HG02759 (cell line): ENCODE results near the gene F7.
"Not testable (repeated sequence)": the region's sequence is repeated elsewhere in the genome, so short reads cannot be mapped to it uniquely, and the experiment has no call there.

ENCODE experiments used
- ATAC-seq: cut with Tn5 transposase; IDR thresholded peaks from one replicate; pipeline ENCODE4 v1.9.1; 2021; ENCODE audit warnings: mild to moderate bottlenecking, moderate library complexity; ENCODE audit not compliant: unreplicated experiment

Gene F7

DNA sequence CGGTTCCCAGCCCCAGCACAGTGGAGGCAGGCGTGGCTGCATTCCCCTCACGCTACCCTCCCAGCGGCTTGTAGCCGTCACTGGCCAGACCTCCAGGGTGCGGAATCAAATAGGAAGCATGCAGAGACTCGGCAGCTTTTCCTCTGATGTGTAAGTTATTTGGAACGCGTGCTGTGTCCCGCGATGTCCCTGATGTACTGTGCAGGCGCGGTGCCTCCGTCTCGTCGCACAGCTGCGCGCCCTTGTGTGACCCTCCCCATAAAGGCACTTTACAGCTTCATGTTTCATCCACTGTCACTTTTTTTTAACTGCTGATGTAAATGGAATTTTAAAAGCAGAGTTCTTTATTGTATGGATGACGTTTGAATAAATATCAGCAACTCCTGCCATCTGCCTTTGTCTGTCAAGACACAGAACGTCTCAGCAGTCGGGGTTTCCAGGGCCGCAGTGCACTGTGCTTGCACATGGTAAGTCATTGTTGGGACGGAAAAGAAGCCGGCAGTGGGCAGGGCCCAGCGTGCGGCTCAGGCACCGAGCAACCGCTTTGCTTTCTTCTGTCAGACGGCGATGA, 7.3 kb upstream of the F7 start:
- ATAC-seq, result no peak

DNA sequence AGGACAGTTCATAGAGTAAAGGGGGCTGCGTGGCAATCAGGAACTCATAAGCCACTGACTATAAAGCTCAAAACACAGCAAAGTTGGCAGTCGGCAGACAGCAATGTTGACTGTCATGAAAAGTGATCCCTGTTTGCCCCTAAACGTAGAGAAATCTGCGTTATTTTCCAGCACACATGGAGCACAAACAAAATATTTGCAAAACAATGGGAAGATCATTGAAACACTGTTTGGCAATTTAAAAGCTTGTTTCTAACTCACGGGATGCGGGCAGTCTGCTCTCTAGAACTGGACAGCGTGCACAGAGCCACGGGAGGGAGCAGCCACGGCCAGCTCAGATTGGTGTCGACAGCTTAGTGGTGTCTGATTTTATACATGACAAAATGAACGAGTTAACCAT, 6.4 kb upstream of the F7 start:
- no peak for ATAC-seq

DNA sequence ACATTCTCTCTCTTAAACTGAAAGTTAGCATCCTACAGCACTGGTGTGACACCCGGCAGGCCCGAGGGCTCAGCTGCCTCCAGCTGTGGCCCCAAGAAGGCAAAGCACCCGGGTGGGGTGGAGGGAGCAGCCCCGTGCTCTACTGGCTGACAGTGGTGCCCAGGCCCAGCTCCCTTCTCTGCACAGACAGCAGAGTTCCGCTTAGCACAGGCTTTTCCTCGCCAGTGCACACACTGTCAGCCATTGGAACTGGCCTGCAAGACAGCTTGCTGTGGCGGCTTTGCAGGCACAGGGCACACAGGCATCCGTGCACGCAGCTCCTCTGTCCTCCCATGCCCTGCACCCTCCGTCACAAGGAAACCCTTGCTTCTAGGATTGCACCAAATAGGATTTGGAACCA, 3.3 kb upstream of the F7 start:
- not testable (repeated sequence) for ATAC-seq

DNA sequence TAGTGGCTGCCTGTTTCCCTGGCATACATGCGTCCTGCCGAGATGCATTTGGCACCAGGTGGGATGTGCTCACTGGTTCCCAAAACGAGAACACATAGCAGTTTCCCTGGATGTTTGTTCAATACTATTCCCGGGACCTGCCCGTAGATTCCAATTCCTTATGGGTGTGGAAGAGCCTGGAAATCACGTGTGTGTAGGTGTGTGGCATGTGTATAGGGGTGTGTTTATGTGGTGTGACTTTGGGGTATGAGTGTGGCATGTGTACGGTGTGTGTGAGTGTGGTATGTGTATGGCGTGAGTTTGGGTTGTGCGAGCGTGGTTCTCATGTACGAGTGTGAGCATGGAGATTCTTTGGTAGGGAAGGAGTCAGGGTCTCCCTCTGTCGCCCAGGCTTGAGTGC, 2.9 kb upstream of the F7 start:
- no peak for ATAC-seq

DNA sequence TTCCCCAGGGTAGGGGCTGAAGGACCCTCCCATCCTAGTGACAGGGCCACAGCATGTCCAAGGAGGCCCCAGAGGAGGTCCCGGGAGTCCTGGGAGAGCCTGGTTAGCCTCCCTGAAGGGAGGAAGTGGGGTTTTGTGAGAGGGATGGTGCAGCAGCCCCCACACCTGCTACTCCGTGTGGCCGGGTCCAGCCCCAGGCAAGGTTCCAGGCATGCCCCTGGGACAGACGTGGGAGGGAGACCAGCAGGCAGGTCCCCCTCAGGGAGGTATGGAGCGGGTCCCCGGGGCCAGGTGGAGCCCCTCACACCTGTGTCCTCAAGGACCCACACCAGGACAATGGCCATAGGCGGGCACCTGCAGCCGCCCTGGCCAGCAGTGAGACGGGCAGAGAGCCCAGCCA, 1.9 kb upstream of the F7 start:
- no peak for ATAC-seq

DNA sequence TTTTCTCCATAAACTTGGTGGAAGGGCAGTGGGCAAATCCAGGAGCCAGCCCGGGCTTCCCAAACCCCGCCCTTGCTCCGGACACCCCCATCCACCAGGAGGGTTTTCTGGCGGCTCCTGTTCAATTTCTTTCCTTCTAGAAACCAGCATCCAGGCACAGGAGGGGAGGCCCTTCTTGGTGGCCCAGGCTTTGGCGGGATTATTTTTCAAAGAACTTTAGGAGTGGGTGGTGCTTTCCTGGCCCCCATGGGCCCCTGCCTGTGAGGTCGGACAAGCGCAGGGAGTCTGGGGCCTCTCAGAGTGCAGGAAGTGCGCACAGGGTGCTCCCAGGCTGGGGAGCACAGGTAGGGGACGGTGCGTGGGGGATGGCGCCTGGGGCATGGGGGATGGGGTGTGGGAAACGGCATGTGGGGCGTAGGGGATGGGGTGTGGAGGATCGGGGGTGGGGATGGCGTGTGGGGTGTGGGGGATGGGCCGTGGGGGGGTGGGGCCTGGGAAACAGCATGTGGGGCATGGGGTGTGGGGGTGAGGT, 396 bp downstream of the F7 start:
- ATAC-seq, result no peak

DNA sequence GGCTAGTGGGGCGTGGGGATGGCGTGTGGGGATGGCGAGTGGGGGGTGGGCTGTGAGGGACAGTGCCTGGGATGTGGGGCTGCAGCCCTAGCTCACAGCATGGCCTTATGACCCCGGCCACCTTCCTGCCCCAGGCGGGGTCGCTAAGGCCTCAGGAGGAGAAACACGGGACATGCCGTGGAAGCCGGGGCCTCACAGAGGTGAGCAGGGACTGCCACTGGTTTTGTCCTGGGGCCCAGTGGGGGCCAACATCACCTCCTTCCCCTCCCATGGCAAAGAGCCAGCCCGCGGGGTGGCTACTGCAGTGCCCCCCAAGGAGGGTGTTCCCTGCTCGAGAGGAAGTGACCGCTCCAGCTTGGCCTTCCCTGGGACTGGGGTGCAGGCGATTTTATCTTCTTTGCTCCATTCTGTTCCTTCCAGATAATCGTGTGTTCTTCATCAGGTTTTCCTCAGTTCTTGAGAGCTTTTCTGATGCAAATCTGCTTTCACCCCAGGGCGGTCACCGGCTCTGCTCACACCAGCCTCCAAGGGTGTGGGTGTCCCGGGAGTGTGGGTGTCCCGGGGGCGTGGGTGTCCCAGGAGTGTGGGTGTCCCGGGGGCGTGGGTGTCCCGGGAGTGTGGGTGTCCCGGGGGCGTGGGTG, 1.2 kb downstream of the F7 start:
- ATAC-seq, result no peak

DNA sequence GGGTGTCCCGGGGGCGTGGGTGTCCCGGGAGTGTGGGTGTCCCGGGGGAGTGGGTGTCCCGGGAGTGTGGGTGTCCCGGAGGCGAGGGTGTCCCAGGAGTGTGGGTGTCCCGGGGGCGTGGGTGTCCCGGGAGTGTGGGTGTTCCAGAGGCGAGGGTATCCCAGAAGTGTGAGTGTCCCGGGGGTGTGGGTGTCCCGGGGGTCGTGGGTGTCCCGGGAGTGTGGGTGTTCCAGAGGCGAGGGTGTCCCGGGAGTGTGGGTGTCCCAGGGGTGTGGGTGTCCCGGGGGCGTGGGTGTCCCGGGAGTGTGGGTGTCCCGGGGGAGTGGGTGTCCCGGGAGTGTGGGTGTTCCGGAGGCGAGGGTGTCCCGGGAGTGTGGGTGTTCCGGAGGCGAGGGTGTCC, 2.9 kb downstream of the F7 start:
- not testable (repeated sequence) for ATAC-seq

DNA sequence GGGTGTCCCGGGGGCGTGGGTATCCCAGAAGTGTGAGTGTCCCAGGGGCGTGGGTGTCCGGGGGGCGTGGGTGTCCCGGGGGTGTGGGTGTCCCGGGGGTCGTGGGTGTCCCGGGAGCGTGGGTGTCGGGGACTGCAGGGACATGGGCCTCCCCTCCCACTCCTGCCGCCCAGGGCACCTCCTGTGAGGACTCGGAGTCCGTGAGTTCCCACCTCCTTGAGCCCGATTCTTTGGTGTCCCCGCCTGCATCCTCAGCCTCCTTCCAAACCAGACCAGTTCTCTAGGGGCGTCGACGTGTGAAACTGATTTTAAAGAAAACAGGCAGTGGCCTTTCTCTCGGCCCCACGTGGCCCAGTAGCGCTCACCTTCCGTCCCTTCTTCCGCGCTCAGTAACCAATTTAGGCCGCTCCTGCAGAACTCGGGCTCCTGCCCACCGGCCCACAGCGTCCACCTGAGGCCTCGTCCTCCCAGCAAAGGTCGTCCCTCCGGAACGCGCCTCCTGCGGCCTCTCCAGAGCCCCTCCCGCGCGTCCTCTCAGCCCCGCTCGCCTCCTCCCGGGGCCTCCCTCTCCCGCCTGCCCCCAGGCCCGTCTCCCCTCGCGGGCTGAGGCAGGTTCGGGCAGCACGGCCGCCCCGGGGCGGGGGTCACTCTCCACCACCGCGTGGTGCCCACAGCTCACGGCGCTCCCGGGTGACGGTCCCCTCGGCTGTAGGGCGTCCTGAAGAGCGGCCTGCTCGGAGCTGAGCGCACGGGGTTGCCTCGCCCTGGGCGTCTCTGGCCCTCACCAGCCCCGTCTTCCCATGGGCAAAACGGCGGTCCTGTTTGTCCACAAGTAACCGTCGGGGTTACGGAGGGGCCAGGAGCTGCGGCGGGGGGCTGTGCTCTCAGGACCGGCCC, 3.8 kb downstream of the F7 start:
- ATAC-seq, result no peak

DNA sequence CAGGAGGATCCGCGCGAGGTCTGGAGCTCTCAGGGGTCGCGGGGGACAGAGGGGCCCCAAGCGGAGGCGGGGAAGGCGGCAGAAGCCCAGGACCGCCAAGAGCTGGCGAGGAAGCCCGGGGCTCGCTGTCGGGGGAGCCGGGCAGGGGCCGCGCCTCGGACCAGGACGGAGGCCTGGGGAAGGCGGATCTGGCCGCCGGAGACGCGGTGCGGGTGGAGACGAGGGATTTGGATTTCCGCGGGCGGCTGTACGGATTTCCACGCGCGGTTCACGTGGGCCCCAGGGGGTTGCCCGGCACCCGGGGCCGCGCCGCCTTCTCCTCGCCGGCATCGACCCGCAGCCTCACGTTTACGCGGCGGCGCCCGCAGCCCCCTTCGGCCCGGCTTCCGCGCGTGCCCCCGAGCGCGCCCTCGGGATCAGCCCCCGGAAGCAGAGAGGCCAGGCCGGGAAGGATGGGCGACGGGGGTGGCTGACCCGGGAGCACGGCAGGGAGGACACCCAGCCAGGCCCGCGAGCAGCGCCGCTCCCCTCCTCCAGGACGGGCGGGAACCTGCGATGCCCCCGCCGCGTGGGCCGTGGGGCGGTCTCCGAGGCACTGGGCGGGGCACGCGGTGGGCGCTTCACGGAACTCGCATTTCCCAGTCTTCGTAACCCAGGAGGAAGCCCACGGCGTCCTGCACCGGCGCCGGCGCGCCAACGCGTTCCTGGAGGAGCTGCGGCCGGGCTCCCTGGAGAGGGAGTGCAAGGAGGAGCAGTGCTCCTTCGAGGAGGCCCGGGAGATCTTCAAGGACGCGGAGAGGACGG, 4.7 kb downstream of the F7 start:
- no peak for ATAC-seq

DNA sequence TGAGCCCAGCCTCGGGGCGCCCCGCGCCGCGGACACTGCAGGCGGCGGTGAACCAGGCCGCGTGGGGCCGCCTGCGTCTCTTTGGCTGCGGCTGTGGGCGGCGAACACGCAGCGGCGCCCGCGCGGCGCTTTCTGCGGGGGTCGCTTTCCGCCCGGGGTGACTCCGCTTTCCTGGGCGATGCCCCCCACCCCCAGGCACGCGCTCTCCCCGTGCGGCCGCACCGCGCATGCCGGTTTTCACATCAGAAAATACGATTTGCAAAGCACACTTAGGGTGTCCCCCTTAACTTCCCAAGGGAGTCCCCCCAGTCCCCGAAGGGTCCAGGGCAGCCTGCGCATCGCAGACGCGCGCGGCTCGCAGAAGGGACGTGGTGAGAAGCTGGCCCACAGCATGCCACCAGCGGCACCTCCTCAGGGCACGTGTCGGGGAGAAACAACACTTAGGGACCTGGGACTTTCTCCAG, 5.3 kb downstream of the F7 start:
- ATAC-seq, result no peak

DNA sequence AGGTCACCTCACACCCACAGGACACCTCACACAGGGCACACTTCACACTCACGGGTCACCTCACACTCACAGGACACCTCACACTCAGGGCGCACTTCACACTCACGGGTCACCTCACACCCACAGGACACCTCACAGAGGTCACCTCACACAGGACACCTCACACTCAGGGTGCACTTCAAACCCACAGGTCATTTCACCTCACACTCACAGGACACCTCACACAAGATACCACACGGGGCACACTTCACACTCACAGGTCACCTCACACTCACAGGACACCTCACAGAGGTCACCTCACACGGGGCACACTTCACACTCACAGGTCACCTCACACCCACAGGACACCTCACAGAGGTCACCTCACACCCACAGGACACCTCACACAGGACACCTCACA, 6.2 kb downstream of the F7 start:
- not testable (repeated sequence) for ATAC-seq

DNA sequence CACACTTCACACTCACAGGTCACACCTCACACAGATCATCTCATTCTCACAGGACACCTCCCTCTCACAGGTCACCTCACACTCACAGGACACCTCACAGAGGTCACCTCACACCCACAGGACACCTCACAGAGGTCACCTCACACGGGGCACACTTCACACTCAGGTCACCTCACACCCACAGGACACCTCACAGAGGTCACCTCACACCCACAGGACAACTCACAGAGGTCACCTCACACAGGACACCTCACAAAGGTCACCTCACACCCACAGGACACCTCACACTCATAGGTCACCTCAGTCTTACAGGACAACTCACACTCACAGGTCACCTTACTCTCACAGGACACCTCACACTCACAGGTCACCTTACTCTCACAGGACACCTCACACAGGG, 6.9 kb downstream of the F7 start:
- ATAC-seq, result not testable (repeated sequence)

DNA sequence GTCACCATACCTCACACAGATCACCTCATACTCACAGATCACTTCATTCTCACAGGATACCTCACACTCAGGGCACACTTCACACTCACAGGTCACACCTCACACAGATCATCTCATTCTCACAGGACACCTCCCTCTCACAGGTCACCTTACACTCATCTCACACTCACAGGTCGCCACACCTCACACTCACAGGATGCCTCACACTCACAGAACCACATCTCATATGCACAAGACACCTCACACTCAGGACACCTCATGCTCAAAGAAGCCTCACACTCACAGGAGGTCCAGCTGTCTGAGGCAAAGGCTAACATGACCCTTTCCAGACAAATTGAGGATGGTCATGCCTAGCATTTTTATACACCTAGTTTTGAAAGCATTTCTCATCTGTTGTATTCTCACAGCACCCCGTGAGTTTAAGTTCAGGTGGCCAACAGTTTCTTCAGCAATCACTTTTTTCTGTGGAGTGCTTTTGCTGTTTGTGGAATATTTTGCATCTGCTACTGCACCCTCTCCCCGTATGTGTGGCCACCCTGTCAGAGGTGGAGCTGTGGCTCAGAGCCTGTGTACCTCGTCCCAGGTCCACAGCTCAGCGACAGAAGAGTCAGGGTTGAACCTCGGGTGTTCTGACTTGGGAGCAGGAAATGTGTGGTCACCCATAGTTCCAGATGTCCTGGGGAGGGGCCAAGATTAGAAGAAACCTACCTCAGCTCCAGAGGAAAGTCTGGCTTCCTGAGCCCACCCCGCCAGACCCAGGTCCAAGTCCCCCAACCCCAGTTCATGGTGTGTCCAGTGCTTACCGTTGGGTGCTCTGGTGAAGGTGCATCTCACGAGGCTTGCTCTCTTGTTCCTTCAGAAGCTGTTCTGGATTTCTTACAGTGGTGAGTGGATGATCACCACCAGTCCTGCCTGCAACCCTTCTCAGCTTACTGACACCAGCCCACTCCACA, 7.6 kb downstream of the F7 start:
- no peak for ATAC-seq

DNA sequence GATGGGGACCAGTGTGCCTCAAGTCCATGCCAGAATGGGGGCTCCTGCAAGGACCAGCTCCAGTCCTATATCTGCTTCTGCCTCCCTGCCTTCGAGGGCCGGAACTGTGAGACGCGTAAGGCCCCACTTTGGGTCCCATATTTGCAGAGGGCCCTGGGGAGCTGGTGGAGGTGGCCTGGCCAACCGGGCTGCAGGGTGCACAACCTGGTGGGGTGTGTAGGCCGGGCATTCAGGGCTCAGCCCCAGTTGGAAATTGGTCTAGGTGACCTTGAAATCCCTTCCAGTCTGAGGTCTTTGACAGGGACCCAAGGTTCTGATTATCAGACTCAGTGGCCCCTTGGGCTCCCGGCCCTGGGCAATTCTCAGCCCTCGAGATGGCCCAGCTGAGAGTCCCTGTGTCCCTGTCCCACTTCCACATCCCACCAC, 8.3 kb downstream of the F7 start:
- no peak for ATAC-seq

DNA sequence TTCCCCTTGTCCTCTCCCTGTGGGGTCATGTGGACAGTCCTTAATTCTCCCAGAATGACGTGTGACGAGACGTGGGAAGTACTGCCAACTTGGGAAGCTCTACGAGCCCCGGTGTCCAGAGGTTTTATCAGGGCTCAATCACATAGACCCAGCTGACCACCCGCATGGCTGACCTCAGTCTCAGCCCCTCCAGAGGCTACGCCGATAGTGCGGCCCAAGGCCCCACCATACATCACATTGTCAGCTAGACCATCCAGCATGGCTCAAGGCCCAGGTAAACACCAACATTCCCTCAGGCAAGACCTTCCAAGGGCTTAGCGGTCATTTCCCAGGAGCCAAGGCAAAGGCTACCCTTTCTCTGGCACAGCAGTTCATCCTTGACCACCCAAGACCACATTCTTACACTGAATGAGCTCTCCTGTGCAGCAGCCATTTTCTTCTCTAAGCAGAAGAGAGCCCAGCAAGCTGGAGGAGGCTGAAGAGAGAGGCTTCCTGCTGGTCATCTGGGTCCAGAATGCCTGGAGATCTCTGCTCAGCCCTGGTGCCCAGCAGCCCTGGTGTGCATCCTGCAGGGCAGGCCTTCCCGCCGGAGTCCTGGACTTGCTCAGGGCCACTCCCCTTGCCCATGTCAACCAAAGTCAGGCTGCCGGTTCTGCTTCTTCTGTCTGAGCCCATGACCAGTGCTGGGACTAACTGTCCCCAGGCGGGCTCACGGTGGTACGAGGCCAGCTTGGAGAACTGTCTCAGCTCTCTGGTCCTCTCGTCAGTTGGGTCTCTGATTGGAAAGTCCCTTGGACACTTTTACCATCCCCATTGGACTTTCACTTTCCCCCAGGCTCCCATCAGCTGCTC, 9.1 kb downstream of the F7 start:
- ATAC-seq, result no peak

DNA sequence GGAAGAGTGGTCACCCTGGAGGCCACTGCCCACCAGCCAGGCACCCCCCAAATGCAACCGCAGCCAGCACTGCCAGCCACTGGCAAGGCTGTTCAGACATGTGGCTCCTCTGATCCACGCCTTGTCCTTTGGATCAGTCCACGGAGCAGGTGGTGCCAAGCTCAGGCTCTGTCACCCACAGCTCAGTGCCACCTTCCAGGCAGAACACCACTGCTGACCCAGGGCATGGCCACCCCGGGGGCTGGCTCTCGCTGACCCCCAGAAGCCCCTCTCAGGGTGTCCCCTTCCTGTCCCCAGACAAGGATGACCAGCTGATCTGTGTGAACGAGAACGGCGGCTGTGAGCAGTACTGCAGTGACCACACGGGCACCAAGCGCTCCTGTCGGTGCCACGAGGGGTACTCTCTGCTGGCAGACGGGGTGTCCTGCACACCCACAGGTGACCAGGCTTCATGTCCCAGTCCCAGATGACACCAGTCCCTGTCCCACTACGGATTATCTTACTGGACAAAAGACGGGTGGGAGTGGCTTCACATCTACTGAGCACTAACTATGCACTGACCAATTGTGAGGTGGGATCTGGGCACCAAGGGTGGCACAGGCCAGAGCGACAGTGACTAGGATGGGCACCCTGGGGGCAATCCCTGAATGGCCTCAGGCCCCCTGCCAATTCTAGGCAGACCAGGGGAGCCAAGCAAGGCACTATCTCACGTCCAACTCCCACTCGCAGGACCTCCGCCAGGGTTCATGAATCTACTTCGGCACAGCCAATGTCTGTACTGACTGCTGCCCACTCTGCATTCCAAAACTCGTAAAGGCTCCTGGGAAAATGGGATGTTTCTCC, 10.0 kb downstream of the F7 start:
- no peak for ATAC-seq

DNA sequence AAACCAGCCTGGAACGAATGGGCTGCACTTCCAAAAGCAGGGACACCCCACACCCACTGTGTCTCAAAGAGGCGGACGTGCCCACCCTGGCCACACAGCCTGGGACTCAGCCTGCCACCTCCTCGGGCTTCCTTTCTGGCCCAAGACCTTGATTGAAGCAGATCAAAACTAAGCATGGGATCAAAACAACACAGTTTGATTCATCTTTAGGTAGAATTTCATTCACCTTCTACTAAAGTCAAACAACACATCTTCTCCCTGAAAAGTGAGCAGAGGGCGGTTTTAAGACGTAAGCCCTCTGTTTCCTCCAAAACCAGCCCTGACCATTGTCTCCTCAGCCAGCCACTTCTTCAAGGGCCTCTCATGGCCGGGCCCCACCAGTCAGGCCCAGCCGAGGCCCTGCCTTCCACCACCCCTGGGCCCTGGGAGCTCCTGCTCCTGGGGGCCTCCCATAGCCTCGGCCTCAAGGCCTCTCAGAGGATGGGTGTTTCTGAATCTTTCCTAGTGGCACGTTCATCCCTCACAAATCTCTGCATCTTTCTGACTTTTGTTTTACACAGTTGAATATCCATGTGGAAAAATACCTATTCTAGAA, 10.7 kb downstream of the F7 start:
- ATAC-seq, result no peak
